ENCODE data around the gene ADH7. TPM values are rescaled to one million over a fixed set of nuclear protein-coding genes. Genes with fewer than 3 reads are reported as not detected.

The ADH7 gene
- total RNA-seq, 2 experiments from 2014 or later, result not detected

GRCh38 chr4:99408346-99408745 is 26.8 kb downstream of the ADH7 start:
- H3K4me1 Mint-ChIP-seq, result peaks cover 8% of the 10 kb centered on the region
- POLR2A ChIA-PET, result no interaction called here
- H3K36me3 Mint-ChIP-seq, result no peaks in the 10 kb centered on the region
- no peak for DNase-seq
- no peak overlapping the region for H3K4me3 Mint-ChIP-seq
- no peaks in the 10 kb centered on the region for H3K9me3 Mint-ChIP-seq
- no peak overlapping the region for H3K27ac Mint-ChIP-seq
- peaks cover 6% of the 10 kb centered on the region for H3K27me3 Mint-ChIP-seq
- no peak for ATAC-seq (ENCODE audit: low read depth)

- POLR2A ChIA-PET, result interaction anchor here (0.7 to 1.2 kb wide), 3 partner anchors 317 to 410 kb away, joined by 3 to 4 read pairs (median 3); partner anchors contain the start of genes ADH5 and METAP1
- Mint-ChIP-seq H3K4me3 (no peak overlapping the region), H3K4me1 (peaks cover 8% of the 10 kb centered on the region), H3K27ac (no peak overlapping the region), H3K9me3 (no peaks in the 10 kb centered on the region), H3K36me3 (no peaks in the 10 kb centered on the region), H3K27me3 (peaks cover 6% of the 10 kb centered on the region)
- ATAC-seq (ENCODE audit: low read depth) (peak; percentile 52), DNase-seq (peak; percentile 27)
These were observed 29.6 kb downstream of the ADH7 start for GRCh38 chr4:99405433-99406115.

- POLR2A ChIA-PET, result interaction anchor here (1.0 to 1.2 kb wide), 2 partner anchors 316 to 409 kb away, joined by 3 to 4 read pairs; partner anchors contain the start of genes ADH5 and METAP1
- Mint-ChIP-seq H3K4me3 (no peak overlapping the region), H3K27me3 (peaks cover 9% of the 10 kb centered on the region), H3K9me3 (no peaks in the 10 kb centered on the region), H3K27ac (no peak overlapping the region), H3K36me3 (no peaks in the 10 kb centered on the region), H3K4me1 (peaks cover 8% of the 10 kb centered on the region)
- no peak for DNase-seq
- peak; percentile 33 for ATAC-seq (ENCODE audit: low read depth)
These were observed 30.4 kb downstream of the ADH7 start for GRCh38 chr4:99404595-99405287.

- Mint-ChIP-seq H3K27ac (no peak overlapping the region), H3K4me1 (peaks cover 8% of the 10 kb centered on the region), H3K4me3 (no peak overlapping the region), H3K27me3 (peaks cover 9% of the 10 kb centered on the region), H3K9me3 (no peaks in the 10 kb centered on the region), H3K36me3 (no peaks in the 10 kb centered on the region)
- POLR2A ChIA-PET, result interaction anchor here (1.0 kb wide), 1 partner anchor 315 kb away, joined by 3 read pairs; the partner anchor contains the start of gene ADH5
- DNase-seq, result no peak
- no peak for ATAC-seq (ENCODE audit: low read depth)
These were observed 31.6 kb downstream of the ADH7 start for GRCh38 chr4:99403380-99404184.

GRCh38 chr4:99402765-99403164 is 32.4 kb downstream of the ADH7 start:
- no peak overlapping the region for H3K4me3 Mint-ChIP-seq
- no peak overlapping the region for H3K27ac Mint-ChIP-seq
- DNase-seq (no peak), ATAC-seq (ENCODE audit: low read depth) (no peak)
- POLR2A ChIA-PET, result interaction anchor here (1.0 kb wide), 1 partner anchor 314 kb away, joined by 3 read pairs; the partner anchor contains the start of gene ADH5
- H3K36me3 Mint-ChIP-seq, result no peaks in the 10 kb centered on the region
- no peaks in the 10 kb centered on the region for H3K9me3 Mint-ChIP-seq
- peaks cover 9% of the 10 kb centered on the region for H3K27me3 Mint-ChIP-seq
- H3K4me1 Mint-ChIP-seq, result peaks cover 8% of the 10 kb centered on the region

GRCh38 chr4:99400831-99401230 is 34.3 kb downstream of the ADH7 start:
- no peak for ATAC-seq (ENCODE audit: low read depth)
- Mint-ChIP-seq H3K4me1 (peaks cover 8% of the 10 kb centered on the region), H3K27ac (no peak overlapping the region), H3K4me3 (no peak overlapping the region), H3K27me3 (peaks cover 2% of the 10 kb centered on the region), H3K36me3 (no peaks in the 10 kb centered on the region), H3K9me3 (no peaks in the 10 kb centered on the region)
- DNase-seq, result no peak
- POLR2A ChIA-PET, result no interaction called here

GRCh38 chr4:99399017-99399416 is 36.1 kb downstream of the ADH7 start:
- no peaks in the 10 kb centered on the region for H3K4me1 Mint-ChIP-seq
- no peak overlapping the region for H3K4me3 Mint-ChIP-seq
- H3K27me3 Mint-ChIP-seq, result peaks cover 5% of the 10 kb centered on the region
- H3K27ac Mint-ChIP-seq, result no peak overlapping the region
- H3K36me3 Mint-ChIP-seq, result no peaks in the 10 kb centered on the region
- DNase-seq (no peak), ATAC-seq (ENCODE audit: low read depth) (no peak)
- POLR2A ChIA-PET, result no interaction called here
- no peaks in the 10 kb centered on the region for H3K9me3 Mint-ChIP-seq

- Mint-ChIP-seq H3K36me3 (no peaks in the 10 kb centered on the region), H3K27me3 (peaks cover 8% of the 10 kb centered on the region)
- ATAC-seq (ENCODE audit: low read depth), result no peak
These were observed 39.4 kb downstream of the ADH7 start for GRCh38 chr4:99395595-99396364.

GRCh38 chr4:99394896-99395295 is 40.2 kb downstream of the ADH7 start:
- ATAC-seq (ENCODE audit: low read depth) (no peak), DNase-seq (no peak)
- Mint-ChIP-seq H3K4me3 (no peak overlapping the region), H3K27ac (no peak overlapping the region), H3K27me3 (peaks cover 6% of the 10 kb centered on the region), H3K4me1 (no peaks in the 10 kb centered on the region), H3K9me3 (peaks cover 3% of the 10 kb centered on the region), H3K36me3 (no peaks in the 10 kb centered on the region)
- POLR2A ChIA-PET, result no interaction called here

More at GRCh38 chr4:99395595-99396364, 39.4 kb downstream of the ADH7 start:
- no peaks in the 10 kb centered on the region for H3K4me1 Mint-ChIP-seq
- no peak overlapping the region for H3K4me3 Mint-ChIP-seq
- POLR2A ChIA-PET, result no interaction called here
- peaks cover 3% of the 10 kb centered on the region for H3K9me3 Mint-ChIP-seq
- no peak for DNase-seq
- no peak overlapping the region for H3K27ac Mint-ChIP-seq

- H3K27me3 Mint-ChIP-seq, result peaks cover 8% of the 10 kb centered on the region
- DNase-seq, result no peak
- no peak for ATAC-seq (ENCODE audit: low read depth)
- H3K4me1 Mint-ChIP-seq, result no peaks in the 10 kb centered on the region
- H3K9me3 Mint-ChIP-seq, result peaks cover 3% of the 10 kb centered on the region
- H3K27ac Mint-ChIP-seq, result no peak overlapping the region
- POLR2A ChIA-PET, result no interaction called here
- no peaks in the 10 kb centered on the region for H3K36me3 Mint-ChIP-seq
- no peak overlapping the region for H3K4me3 Mint-ChIP-seq
These were observed 45.1 kb downstream of the ADH7 start for GRCh38 chr4:99390055-99390454.

GRCh38 chr4:99389606-99390005 is 45.5 kb downstream of the ADH7 start:
- Mint-ChIP-seq H3K4me3 (no peak overlapping the region), H3K36me3 (no peaks in the 10 kb centered on the region), H3K4me1 (no peaks in the 10 kb centered on the region), H3K27me3 (peaks cover 8% of the 10 kb centered on the region), H3K27ac (no peak overlapping the region), H3K9me3 (peaks cover 3% of the 10 kb centered on the region)
- POLR2A ChIA-PET, result no interaction called here
- DNase-seq (no peak), ATAC-seq (ENCODE audit: low read depth) (no peak)

- Mint-ChIP-seq H3K36me3 (no peaks in the 10 kb centered on the region), H3K4me1 (no peaks in the 10 kb centered on the region), H3K27ac (no peak overlapping the region), H3K27me3 (peaks cover 12% of the 10 kb centered on the region), H3K9me3 (peaks cover 2% of the 10 kb centered on the region), H3K4me3 (no peak overlapping the region)
- POLR2A ChIA-PET, result no interaction called here
- ATAC-seq (ENCODE audit: low read depth) (no peak), DNase-seq (no peak)
These were observed 51.2 kb downstream of the ADH7 start for GRCh38 chr4:99383833-99384392.
